Activated CD4-positive, alpha-beta T cell treated with anti-CD3 and anti-CD28 coated beads, Interleukin-2, Interleukin-6, amounts not matched to agents 100 ng/mL and 50 ng/mL, durations not matched to agents 16 hours and 8 hours (primary cell): Measurements from ENCODE around the gene SDCBP2.

ENCODE experiments used
- DNase-seq: peaks from one replicate; pipeline ENCODE4 v3.0.0-alpha.2; 2020

SDCBP2 gene

DNA sequence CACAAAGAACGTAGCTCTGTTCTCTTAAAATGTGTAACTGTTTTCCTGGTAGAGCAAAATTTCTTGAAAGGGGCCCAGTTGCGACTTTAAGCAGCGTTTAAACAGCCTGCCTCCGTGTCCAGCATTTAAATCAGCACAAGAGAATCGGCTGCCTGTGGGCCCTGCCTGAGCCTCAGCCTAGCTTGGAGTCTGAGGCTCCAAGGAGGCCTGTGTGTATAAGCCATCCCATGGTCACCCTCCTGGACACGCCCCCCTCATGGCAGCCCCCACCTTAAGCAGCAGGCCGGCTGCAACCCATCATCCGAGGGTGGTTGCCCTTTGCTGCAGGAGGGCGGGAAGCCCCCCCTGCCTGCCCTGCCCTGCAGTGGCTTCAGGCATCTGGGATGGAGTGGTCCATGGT lies 18.9 kb downstream of the SDCBP2 start:
- no peak for DNase-seq

DNA sequence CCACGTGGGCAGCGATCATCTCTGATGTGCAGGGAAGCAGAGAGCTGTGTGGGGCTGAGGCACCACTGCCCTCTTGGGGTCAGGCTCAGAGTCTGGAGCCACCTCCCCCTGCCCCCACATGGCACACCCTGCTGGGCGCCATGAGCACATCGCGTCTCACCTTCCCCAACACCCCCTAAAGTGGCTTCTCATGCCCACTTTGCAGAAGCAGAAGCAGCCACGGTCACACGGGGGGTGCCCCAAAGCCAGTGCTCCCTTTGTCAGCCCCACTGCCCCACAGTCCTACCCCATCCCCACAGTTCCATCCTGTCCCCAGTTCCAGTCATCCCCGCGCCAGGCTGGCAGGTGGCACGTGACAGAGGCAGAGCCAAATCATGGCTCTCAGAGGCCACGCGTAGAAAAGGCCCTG lies 19.5 kb downstream of the SDCBP2 start:
- DNase-seq, result no peak

DNA sequence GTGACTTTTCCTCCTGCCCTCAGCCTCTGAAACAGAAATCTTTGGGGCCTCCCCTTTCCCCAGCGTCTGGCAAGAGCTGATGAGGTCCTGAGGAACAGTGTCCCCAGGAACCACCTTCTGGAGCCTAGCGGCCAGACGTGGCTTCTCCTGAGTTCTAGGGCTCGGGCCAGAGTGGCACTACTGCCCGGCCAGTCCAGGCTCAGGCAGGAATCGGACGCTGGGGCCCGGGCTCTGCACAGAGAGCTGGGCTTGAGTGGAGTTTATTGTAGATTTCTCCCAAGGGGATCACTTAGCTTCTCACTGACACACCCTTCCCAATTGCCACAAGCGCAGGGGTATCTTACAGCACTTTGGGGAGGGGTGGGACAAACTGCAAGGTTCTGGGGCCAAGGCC lies 20.2 kb downstream of the SDCBP2 start:
- no peak for DNase-seq

DNA sequence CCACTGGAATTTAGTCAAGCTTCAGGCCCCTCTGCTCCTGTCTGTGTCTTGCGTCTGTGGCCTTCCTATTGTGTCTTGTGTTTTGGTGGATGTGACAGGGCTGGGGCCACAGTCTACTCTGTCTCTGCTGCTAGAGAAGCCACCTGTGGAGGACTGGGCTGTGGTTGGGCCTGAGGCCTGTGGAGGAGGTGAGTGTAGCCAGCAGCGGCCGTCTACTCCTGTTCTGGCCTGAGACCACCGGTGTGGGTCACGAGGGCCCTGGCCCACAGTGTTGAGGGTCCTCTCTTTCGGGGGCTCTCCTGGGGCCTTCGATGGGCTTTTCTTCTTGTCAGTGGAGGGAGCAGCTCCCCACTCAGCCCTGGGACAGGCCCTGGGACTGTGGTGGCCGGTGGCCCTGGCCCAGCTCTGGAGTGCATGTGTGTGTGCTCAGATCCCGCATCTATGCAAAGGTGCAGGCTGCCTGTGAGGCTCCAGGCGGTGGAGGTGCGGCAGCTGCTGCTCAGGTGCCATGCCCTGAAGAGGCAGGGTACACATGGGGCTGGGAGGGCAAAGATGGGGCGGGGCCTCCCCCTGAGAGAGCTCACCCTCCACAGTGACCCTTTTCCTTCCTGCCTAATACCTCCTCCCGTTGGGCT lies 20.8 kb downstream of the SDCBP2 start:
- DNase-seq, result no peak

DNA sequence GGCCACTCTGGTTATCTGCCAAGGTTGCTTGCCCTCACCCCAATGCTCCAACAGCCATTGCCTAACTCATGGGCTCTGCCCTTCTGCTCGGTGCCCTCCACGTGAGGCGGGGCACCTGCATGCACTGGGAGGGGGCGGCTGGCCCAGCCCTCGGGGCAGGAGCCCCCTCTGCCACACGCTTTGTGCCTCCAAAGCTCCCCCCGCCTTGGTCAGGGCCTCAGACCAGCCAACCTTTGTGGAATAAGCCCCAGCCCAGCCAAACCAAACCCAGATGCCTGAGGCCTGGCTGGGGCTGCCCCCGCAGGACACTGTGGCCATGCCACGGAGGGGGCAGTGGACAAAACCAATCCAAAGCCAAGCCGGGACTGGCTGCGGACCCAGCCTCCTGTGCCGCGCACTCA lies 21.4 kb downstream of the SDCBP2 start:
- DNase-seq, result no peak

DNA sequence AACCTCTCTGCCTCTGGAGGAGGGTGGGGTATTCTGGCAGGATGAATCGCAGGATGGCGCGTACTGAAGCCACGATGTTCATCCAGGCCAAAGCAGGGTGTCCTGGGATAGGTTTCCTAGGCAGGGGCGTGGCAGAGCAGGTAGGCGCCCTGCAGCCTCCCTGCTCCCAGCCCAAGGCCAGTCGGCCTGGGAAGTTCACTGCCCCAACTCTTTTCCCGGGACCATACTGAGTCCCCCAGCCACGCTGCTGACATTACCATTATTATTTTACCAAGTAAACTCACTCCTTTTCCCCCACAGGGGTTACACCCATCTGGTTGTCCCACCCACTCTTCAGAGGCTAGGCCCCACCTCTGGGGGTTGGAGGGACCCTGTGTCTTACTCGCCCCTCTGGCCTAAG lies 21.8 kb downstream of the SDCBP2 start:
- DNase-seq, result no peak

DNA sequence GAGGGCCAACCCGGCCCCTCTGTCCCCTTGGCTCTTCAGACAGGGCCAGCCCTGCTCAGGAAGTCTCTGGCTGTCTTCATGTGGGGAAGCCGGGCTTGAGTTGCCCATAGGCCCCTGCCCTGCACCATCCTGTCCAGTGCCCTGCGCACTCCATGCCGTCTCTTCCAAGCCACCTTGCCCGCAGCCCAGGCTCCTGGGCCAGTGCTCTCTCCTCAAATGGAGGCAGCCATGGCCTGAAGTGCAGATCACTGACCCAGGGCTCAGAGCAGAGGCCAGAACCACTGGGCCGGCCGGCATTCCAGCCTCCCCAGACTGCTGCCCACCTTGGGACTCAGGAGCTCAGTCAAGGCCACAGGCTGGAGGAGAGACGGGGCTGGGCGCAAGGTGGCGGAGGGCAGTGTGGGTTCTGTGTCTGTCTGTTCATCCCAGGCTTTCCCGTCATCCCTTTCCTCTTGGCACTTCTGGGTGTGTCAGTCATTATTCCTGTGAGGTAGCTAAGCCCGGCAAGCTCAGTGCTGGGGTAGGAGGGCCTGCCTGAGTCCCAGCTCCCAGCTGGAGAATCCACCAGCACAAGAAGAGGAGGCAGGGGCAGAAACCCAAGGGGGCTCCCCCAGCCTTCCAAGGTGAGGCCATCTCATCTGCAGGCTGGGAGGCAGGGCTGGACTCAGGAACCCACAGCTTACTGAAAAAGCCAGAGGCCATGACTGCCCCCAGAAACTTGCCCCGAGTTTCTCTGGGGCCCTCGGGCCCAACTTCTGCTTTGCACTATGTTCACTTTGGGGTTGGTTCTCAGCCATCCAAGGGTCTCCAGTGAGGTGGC lies 22.4 kb downstream of the SDCBP2 start:
- DNase-seq, result no peak

DNA sequence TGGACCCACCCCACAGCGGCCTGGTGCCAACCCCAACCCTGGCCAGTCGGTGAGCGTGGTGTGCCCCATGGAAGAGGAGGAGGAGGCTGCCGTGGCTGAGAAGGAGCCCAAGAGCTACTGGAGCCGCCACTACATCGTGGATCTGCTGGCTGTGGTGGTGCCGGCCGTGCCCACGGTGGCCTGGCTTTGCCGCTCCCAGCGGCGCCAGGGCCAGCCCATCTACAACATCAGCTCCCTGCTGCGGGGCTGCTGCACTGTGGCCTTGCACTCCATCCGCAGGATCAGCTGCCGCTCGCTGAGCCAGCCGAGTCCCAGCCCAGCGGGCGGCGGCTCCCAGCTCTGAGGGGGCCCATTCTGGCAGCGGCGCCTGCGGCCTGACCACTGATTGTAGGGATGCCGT lies 23.2 kb downstream of the SDCBP2 start:
- DNase-seq, result no peak

DNA sequence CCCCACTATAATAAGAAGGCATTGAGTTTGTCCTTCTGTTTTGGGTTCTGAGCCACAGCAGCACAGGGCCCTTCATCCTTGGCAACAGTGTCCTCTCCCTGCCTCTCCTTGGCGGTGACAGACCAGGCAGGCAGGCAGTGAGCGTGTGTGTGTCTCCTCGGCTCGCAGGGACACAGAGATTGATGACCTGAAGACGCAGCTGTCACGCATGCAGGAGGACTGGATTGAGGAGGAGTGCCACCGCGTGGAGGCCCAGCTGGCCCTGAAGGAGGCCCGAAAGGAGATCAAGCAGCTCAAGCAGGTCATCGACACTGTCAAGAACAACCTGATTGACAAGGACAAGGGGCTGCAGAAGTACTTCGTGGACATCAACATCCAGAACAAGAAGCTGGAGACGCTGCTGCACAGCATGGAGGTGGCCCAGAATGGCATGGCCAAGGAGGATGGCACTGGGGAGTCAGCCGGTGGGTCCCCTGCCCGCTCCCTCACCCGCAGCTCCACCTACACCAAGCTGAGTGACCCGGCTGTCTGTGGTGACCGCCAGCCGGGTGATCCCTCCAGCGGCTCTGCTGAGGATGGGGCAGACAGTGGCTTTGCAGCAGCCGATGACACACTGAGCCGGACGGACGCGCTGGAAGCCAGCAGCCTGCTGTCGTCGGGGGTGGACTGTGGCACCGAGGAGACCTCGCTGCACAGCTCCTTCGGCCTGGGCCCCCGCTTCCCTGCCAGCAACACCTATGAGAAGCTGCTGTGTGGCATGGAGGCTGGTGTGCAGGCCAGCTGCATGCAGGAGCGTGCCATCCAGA lies 24.0 kb downstream of the SDCBP2 start:
- no peak for DNase-seq

DNA sequence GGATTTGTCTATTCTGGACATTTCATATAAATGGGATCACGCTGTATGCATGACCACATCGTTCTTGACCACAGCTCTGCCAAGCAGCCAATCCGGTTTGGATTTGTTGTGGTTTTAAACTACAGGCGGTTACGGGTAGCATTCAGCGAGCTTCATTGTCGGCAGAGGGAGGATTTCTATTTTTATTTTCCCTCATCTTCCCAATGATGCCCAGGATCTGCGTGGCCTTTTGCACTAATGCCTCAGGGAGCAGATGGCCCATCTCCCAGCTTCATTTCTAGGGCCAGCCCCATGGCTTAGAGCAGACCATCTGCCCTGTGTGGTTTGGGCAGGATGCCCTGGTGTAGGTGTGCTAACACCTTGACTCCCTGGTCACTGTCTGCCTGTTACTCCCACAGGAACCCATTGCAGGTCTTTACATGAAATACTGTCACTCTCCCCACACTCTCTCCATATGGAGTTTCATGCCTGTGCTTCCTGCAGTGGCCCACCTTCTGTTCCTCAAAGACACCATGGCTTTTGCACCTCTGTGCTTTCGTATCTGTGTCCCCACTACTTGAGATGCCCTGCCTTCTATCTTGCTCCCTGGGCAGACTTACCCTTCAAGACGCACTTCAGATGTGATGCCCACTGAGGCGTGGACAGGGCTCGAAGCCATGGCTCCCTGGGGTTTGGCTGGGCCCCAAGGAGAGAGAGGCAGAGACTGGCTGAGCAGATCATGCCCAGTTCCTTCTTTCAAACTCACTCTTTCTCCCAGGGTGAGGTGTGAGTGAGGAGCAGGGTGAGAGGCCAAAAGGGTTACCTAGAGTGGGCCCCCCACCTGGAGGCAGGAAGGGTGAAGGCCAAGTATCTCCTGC lies 26.0 kb downstream of the SDCBP2 start:
- peak; percentile 27 for DNase-seq

DNA sequence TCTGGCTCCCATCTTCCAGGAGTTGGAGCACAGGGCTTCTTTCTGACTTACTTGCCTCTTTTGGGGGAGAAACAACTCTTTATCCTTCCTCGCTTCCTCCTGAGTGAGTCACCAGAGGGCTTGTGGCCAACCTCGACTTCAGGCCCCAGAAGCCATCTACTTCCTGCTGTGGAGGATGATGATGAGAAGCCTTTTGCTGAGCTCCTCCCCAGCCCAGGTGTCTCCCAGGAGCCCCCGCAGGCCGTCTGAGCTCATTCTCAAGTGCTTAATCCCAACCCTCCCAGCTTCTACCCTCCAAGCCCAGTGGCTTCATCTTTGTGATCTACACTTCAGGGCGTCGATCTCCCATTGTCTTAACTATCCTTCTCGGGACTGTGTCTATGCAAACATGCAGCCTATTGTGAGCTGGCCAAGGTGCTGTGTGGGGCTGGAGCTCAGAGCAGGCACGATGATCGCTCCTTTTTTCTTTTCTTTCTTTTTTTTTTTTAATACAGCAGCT lies 27.9 kb downstream of the SDCBP2 start:
- DNase-seq, result peak; percentile 78

DNA sequence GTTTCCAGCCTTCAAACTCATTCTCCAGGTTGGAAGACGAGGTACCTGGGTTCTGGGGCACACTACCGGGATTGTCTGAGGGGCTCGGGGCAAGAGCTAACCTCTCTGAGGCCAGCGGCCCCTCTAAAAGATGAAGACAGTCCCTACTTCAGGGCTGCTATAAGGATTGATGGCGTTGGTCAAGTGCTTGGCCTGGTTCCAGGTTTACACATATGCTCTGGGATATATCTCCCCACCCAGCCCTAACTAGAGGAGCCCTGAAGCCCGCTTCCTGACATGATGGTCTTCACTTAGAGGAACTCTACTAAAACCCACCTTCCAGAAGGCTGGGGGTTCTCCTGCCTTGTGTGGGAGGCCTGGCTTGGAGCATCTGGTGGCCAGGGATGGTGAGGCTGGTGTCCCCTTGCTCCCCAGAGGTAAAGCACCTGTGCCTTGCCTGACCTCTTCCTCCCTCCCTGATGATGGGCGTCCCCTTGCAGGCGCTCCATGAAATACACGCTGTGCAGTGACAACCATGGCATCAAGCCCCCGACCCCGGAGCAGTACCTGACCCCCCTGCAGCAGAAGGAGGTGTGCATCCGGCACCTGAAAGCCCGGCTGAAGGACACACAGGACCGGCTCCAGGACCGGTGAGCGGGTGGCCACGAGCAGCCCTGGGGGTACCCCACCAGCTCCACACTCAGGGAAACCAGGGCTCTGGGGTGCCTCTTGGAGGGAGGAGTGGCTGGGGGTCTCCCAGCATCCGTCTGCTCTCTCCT lies 28.7 kb downstream of the SDCBP2 start:
- no peak for DNase-seq

DNA sequence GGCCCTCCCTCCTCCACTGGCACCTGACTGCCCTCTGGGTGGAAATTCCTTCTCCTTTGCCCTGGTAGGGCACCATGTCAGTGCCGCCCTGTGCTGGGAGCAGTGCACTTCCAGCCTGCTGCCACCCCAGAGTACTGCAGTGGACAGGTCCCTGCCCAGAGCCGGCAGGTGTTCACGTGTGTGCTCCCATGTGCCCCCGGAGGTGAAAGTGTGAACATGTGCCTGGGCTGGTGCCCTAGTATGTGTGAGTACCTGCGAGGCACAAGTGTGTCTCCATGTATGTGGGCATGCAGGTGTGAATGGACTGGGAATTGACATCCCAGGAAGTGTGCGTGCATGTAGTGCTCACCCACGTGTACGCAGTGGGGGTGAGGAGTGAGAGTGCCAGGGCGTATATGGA lies 29.4 kb downstream of the SDCBP2 start:
- DNase-seq, result peak; percentile 47

DNA sequence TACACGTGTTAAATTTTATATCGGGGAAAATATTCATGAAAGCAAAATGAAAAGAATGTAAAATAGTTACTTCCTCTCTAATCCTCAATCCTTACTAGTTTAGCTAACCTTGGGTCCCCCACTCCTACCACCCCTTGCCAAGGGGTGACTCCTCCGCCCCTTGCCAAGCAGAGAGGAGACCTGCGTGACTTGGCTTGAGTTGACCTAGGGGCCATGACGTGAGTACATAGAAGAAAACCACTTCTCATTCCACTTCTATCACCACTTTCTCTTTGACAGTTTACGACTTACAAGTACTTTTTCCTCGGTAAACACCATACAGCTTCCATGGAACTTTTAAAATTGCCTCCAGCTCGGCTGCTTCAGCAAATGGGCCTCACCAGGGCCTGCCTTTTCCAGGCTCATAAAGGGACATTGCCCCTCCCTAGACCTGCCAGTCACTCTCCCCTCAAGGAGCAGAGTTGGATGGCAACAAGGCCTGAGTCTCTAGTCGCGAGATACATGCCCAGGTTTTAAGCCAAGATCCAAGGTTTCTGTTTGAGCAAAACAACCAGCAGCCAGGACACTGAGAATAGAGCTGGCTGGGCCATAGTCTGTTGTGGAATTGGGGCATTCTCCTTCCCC lies 29.9 kb downstream of the SDCBP2 start:
- DNase-seq, result no peak

DNA sequence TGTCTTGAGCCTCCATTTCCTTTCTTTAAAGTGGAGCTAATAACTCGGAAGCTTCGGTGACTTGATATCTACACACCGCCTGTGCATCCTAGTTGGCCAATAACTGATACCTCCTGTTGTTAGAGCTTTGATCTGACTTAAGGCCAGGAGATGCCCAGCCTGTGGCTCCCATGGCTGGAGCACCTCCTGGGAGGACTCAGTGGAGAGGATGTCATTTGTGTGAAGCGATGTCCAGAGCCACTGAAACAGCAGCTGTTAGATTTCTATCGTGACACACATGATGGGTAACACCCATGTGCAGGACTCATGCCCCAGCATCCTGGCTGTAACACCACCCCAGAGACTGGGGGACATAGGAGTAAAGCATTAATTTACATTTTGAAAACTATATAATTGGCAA lies 30.8 kb downstream of the SDCBP2 start:
- no peak for DNase-seq

DNA sequence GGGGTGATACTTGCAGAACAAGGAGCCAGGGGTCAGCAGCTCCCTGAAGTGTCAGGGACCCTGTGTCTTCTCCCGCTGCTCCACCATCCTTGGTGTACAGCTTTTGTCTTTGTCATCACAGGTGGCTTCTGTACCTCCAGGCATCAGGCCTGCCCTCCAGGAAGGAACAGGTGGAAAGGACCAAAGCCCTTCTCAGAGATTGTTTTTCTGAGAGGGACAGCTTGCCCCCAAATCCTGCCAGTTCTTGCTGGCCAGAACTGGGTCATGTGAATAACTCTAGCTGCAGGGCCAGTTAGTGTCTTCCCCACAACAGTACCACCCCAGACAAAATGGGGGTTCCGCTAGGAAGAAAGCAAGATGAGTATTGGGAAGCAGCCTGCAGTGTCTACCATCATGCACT lies 31.5 kb downstream of the SDCBP2 start:
- DNase-seq, result no peak

DNA sequence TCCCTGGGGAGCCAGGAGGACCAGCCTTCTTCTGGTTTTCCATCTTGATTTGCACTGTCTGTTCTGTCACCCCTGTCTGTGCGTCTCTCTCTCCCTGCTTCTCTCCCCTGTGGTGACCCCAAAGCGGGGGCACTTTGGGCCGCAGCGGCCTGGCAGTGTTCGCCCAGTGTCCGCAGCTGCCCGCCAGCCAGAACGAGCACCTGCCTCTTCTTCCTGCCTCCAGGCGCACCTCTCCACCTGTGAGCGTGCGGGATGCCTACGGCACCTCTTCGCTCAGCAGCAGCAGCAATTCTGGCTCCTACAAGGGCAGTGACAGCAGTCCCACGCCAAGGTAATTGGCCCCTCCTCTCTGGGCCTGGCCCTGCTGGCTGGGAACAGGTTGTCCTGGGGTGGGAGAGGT lies 32.0 kb downstream of the SDCBP2 start:
- DNase-seq, result no peak

DNA sequence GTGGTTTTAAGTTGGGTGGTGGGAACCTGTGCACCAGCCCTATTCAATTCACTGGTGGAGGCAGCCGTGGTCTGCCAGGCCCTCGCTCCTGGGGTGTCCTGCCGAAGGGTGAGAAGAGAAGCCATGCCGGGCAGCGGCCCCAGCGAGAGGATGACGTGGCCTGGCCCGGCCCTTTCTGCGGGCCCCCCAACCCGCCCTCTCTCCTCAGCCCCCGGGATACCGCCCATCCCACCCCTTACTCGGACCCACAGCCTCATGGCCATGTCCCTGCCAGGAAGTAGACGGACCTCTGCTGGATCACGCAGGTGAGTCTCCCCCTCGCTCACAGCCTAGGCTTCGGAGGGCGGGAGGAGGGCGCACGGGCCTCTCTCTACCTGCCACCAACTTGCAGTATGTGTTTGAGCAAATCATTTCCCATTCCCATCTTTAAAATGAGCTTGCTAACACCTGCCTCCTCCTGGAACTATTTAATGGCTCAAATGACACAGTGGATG lies 32.8 kb downstream of the SDCBP2 start:
- DNase-seq, result no peak

DNA sequence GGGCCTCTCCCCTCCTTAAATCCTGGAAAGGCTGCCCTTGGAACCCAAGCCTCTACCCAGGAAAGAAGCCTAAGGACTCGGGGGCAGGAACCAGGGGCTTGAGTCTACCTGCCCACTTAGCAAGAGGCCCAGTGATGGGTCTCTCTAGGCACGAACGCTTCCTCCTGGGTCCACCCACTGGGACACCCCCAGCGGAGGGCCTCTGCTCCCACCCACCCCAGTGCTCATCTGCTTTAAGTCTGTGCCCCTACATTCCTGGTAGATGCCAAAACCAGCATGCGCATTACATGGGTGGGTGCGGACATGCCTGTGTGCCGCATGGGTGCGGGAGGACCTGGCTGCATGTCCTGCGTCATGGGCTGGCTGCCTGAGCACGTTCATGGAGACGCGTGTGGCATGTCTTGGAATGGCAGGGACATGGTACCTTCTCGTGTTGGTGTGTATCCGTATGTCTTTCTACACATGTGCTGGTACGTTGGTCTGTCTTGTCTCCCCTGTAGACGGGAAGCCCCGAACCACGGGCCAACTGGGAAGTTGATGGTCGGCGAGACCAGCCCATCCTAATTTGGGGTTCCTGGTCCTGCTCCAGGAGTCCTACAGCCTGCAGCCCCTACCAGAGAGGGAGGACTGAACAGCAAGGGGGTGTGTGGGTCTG lies 33.5 kb downstream of the SDCBP2 start:
- no peak for DNase-seq

DNA sequence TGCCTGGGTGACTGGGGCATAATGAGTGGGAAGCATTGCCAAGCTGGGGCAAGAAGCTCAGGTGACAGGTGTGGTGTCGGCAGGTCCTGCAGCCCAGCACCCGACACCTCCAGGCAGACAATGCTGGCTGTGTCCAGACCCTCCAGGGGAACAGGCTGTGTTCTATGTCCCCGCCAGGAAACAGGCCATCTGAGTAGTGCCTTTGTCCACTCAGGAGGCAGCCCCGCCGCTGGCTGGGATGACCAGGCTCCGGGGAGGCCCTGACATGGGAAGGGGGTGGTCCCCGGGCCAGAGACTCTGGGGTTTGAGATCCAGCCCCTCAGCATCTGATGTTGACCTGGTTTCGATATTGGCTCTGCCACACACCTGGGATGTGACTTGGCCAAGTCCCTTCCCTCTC lies 34.4 kb downstream of the SDCBP2 start:
- no peak for DNase-seq
